T-helper 9 cell (primary cell): Measurements from ENCODE around the gene LIMS2.

Source experiments
- DNase-seq: peaks from one replicate; pipeline ENCODE4 v3.0.0-alpha.2; 2020

The LIMS2 gene

DNA sequence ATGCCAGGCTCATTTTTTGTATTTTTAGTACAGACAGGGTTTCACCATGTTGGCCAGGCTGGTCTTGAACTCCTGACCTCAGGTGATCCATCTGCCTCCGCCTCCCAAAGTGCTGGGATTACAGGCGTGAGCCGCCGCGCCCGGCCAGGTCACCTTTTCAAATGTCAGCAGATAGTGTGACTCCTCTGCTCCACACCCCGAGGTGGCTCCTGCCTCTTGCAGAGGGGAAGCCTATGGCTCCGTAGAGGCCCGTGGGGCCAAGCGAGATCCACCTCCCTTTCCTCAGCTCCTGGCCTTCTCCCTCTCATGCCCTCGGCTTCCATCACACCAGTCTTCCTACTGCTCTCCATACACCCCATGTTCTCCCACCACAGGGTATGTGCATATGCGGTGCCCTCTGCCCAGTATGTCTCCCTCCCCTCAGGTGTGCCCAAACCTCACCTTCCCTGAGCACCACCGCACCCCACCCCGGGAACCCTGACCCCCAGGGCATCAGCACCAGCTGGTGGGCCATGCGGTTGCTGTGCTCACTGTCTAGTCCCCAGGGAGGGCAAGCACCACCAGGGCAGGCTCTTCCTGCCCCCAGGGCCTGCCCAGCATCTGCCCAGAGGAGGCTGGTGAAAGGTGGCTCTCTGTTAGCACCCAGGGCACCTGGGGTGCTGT, 18.6 kb downstream of the LIMS2 start:
- no peak for DNase-seq

DNA sequence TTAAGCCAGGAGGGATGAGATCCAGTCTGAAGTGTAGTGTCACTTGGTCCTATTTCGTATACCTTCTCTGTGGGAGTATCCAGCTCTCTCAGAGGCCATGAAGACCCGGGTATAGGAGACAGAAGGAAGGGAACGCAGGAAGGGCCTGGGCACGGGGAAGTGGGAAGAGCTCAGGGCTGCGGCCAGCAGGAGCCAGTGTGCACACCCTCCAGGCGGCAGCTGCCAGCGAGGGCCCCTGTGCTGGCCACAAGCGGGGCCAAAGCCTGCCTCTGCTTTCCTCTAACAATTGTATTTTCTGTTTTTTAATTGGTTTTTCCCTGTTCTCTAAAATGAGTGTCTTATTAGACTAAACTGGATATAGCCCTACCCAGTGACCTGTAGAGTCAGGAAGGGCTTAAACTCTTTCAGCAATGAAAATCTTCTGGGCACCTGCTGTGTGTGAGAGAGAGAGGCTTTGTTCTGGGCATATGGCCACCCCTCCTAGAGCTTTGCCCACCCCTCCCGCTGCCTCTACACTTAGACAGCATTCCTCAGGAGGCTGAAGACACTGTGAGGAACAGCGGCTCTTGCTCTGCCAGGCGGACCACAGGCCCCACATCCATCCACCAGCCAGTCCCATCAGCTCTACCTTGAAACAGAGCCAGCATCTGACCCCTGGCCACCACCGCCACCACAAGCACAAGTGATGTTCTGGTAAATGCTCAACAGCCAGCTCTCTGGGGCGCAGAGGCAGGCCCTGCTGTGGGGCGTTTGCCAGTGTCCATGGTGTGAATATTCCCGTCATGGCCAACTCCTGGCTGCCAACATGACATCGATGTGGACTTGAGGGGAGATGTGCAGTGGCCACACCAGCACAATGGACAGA, 19.9 kb downstream of the LIMS2 start:
- no peak for DNase-seq

DNA sequence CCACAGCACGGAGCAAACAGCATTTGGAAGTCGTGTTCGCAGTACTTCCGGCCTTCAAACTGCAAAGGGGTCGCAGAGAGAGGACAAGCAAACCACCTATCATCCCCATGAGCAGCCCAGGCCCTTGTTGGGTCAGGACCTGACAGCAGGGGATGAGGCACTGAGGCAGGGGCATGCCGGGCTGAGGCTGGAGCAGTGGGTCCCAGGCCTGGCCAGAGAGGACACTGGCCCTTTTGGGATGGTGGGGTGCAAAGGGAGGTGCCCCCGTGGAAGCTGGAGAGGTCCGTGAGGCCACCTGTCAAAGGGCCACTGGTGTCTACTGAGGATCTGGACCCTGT, 20.5 kb downstream of the LIMS2 start:
- DNase-seq, result no peak

DNA sequence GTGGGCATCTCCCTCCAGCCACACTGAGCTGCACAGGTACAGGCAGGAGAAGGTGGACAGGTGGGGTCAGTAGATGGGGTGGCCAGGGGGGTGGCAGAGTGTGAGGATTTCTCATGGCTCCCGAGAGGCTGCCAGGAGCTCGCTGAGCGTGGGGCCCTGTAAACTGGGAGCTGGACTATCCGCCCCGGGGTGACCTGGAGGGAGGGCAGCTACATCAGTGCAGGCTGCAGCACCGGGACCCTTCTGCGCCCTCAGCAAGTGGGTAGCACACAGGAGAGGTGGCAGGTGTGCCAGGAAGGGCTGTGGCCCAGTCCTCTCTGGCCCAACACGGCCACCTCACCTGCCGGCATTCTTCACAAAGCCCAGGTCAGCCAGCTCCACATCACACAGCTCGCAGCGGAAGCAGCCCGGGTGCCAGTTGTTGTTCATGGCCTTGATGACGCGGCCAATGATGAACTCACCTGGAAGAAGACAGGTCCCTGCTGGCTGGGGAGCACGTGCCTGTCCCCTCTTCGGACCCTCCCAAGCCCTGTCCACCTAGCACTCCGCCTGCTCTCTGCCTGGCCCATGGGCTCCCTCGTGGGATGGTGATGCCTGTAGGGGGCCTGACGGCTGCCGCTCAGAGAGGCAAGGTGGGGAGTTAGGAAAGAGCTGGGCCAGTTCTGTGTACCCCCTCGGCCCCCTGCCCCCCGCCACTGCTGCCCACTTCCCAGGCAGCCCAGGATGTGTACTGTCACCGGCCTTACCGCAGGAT, 21.1 kb downstream of the LIMS2 start:
- no peak for DNase-seq

DNA sequence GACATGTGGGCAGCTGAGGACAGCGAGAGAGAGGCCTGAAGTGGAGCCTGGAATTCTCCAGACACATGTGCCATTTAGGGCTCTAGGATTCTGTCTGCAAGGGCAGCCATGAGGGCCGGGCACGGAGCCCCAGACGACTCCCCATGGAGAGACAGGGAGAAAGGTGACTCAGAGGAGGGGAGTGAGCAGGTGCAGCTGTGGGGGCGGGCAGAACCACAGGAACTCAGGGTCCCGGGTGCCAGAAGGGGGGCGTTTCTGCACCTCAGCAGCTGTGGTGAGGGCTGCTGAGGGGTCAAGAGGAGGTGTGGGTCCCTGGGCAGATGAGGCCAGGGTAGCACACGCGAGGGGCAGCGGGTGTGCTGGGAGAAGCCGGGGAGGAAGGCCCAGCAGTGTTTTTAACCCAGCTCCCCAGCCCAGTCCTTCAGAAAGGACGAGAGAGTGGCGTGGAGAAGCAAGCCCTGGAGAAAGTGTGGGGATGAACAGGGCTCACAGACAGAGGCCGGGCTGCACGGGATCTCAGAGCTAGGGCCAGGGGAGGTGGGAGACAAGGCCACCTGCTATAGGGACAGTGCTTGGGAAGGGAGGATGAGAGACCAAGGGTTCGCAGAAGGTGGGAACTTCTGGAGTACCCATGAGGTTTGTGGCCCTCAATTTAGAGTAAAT, 21.8 kb downstream of the LIMS2 start:
- no peak for DNase-seq

DNA sequence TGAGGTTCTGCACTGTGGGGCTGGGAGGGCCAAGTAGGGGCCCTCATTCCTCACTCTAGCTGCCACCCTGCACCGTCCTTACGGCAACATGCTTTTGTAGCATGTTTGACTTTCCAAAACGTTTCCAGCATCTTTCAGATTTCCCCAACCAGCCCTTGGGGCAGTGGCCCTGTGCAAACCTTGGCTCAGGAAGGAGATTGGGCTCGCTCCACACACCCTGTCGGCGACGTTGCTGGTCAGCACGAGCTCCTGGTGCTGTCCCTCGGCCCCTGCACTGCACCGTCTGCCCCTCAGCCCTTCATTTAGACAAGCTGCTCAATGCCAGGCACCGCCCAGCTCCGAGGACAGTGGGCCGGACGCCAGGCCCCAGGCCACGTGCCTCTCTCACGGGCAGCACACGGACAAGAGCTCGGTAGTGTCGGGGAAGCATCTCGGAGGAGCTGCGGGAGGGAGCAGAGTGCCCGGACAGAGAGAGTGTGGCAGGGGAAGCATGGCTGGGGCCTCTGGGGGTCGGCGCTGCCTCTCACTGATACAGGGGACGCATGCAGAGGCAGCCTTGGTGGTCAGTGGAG, 22.5 kb downstream of the LIMS2 start:
- no peak for DNase-seq

DNA sequence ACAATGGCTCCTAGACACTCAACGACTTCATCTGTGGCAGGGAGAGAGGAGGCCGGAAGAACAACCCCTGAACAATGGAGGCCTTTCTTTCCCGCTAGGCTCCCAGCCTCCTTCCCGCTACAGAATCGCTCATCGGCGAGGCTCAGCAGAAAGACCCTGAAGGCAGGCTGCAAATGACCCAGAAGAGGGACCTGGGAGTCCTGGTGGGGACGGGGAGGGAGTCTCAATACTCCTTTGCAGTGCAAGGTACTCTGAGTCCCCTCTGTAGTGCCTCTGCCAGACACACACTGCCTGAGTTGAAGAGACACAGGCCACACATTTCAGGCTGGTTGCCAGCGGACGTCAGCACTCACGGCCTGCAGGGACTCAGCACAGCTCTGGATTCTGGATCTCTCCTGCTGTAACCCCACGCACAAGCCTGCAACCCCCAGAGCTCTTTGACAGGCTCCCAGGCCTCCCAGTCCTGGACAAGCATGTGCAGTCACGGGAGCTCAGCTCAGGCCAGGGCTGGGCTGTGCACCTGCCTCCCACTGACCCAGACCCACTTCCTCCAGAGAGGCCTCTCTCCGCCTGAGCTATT, 23.3 kb downstream of the LIMS2 start:
- no peak for DNase-seq

DNA sequence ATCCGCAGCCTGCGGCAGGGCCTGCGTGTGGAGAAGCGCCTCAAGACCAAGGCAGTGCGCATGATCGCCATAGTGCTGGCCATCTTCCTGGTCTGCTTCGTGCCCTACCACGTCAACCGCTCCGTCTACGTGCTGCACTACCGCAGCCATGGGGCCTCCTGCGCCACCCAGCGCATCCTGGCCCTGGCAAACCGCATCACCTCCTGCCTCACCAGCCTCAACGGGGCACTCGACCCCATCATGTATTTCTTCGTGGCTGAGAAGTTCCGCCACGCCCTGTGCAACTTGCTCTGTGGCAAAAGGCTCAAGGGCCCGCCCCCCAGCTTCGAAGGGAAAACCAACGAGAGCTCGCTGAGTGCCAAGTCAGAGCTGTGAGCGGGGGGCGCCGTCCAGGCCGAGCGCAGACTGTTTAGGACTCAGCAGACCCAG, 23.9 kb downstream of the LIMS2 start:
- DNase-seq, result no peak

DNA sequence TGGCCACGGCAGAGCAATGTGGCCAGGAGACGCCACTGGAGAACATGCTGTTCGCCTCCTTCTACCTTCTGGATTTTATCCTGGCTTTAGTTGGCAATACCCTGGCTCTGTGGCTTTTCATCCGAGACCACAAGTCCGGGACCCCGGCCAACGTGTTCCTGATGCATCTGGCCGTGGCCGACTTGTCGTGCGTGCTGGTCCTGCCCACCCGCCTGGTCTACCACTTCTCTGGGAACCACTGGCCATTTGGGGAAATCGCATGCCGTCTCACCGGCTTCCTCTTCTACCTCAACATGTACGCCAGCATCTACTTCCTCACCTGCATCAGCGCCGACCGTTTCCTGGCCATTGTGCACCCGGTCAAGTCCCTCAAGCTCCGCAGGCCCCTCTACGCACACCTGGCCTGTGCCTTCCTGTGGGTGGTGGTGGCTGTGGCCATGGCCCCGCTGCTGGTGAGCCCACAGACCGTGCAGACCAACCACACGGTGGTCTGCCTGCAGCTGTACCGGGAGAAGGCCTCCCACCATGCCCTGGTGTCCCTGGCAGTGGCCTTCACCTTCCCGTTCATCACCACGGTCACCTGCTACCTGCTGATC, 24.4 kb downstream of the LIMS2 start:
- no peak for DNase-seq

DNA sequence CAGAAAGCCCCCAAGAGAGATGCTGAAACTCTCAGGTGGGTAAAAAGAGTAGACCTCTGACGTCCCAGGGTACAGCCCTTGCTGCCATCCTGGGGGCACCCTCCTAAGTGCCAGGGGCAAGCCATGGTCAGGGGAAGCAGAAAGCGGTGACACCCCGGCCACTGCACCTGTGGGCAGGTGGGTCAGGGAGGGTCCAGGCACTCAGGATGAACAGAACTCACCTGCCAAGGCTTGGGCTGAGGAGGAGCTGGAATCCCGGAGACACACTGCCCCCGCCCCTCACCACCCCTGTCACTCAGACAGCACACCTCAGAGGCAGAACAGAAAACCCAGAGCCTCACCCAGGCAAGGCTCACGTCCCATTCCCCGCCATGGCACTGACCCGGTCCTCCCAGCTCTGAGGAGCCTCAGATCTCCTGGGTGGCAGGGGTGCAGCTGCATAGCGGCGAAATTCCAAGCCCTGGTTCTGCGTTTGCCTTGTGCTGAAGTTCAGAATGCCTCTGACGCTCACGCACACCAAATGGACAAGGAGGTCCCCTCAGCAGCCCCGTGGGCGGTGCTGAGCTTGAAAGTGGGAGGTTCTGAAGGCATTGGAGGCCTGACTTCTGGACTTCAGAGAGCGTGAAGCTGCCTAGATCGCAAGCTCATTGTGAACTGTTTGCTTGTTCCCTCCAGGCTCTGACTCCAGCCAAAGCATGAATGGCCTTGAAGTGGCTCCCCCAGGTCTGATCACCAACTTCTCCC, 25.1 kb downstream of the LIMS2 start:
- no peak for DNase-seq

DNA sequence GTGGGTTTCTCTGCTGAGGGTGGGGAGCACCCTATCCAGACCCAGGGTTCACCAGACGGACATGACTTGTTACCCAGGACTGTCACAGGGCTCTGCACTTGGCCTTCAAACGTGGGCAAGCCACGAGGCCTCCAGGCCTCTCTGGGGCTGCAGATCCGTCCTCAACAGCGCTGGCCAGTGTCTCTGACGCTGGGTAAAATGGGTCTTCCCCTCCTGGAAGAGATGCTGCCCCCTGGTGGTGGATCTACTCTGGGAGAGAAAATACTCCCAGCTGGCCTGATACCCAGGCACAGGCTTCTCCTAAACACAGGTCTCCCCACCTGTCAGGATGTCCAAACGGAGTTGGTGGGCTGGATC, 25.7 kb downstream of the LIMS2 start:
- DNase-seq, result peak; percentile 87

DNA sequence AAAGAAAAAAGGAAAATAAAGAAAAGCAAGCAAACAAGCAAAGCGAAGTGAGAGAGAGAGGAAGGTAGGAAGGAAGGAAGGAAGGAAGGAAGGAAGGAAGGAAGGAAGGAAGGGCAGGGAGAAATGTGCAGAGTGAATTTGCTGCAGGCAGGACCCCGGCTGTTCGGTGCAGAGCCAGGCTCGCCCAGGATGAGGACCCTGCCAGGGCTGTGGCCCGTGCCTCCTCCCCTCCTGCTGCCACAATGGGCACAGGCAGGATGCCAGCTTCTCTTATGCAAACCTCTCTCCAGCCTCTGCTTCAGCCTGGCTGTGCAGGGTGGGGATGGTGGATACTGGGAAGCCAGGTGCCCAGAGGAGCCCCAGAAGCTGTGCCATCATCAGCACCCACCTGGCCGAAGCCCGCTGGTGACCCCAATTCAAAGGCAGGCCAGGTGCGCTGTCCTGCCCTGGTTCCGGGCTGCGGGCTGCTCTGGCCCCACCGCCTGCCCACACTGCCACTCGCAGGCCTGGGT, 26.2 kb downstream of the LIMS2 start:
- DNase-seq, result no peak

DNA sequence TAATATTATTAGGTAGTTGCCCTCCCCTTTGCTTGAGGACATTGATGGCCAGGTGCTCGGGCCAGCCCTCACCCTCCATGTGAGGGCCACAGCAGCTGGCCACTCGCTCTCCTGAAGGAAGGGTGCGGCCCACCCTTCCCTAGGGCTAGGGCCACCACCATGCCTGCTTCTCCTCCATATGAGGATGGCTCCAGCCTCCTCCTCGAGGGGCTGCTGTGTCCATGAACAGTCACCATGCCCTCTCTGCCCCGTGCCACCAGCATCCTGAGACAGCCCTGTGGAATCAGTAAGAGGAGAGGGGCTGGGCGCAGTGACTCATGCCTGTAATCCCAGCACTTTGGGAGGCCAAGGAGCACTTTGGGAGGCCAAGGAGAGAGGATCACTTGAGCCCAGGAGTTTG, 27.0 kb downstream of the LIMS2 start:
- DNase-seq, result no peak

DNA sequence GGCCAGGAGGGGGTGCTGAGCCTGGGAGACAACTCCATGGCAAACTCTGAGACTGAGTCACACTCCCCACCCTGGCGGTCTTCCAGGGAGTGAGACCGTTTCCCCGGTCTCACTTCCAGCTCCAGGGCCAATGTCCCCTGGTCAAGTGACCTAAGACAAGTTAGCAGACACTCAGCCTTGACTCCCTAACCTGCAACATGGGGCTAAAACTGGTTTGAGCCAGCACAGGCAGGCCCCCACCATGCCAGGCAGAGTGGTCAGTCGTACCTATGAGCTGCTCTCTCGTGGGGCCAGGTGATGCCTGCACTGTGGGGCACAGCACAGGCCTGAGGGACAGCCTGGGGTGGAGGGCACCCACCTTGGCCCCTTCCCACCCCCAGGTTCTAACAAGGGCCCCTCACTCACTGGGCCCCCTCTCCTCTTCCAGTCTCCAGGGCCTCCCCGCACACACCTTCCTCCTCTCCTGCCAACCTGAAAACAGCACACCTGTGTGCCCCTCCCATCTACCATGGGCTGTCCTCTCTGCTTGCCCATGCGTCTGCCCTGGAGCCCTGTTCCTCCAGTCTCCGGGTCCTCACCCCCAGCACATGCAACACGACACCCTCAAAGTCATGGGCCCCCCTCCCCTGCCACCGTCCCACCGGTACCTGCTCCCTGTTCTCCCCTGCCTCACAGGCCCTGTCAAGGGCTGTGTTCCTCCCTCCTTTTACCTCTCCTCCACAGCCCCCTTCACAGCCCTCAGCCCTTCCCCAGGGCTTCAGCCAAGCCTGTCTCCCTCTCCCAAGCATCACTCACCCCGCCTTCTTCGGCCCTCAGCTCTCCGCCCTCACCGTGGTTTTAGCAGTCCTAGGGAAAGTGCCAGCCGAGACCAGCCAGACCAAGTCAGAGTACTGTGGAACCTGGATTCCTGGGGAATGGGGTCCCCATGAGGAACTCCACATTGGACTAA, 27.8 kb downstream of the LIMS2 start:
- DNase-seq, result no peak

DNA sequence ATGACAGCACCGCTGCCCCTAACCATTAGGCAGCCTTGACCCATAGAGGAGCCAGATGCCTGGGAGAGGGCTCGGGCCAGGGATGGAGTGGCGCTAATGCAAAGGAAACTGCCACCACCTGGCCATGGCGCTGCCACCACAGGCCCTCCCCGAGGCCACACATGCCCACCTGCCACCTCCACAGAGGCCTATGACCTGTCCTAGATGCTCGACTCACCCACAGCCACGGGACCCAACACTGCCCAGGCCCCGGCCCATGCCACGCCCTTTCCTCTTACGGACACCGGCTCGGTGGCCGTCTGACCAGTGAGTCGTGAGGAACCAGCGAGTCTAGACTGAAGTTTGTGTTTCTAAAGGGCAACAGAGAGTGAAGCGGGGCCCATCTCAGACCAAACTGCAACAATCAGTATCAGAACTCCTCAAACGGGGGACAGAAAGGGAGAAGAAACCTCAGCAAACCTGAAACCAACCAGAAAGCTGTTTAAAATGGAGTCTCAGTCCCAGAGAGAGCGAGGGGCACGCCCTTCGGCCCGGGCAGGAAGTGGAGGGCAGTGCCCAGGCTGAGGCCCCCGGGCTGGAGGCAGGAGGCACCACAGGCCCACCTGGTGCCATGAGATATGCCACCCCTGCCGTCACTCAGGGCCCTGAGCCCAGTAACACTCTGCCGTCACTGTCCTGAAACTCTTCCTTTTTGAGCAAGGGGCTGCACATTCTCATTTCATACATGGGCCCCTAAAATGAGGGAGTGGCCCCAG, 28.7 kb downstream of the LIMS2 start:
- no peak for DNase-seq

DNA sequence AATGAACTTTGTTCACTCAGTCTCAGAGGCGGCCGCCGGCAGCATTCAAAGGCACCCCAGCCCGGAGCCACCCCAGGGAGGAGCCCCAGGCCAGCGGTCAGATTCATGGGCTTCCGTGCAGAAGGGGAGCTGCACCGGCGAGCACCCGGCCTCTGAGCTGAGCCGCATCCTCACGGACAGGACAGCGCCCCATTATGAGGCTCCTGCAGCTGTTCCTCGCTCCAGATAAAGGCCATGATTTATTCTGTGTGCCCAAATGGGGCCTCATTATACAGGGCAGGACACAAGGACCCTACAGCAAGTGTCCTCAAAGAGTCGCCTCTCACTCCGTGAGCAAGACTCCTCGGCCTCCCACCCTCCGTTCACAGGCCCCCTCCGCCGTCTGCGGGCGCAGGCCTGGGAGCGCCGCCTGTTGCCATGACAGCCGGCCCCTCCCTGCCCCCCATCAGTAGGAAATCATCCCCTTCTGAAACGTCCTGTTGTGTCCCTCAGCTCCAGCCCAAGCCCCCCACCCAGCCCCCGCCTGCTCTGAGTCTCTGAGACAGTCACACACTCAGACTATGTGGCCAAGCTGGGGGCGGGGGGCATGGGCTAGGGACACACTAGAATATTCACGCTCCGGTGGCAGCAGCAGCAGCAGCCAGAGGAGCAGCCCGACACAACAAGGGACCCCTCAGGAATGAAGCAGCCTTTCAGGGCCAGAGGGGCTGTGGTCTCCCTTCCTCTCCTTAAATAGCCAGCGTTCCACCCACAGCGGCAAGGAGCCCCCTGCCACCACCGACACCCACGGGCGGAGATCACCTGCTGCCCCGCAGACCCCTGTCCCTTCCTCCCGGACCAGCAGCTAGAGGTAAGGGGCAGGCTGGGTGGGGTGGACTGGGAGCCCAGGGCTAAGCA, 29.7 kb downstream of the LIMS2 start, which contains the start of gene GPR17:
Gene GPR17 (plus strand): TSS at position 759 of the 897 bp plus-strand sequence. CDS start 4,583 bp downstream, outside the sequence.
- DNase-seq, result no peak

DNA sequence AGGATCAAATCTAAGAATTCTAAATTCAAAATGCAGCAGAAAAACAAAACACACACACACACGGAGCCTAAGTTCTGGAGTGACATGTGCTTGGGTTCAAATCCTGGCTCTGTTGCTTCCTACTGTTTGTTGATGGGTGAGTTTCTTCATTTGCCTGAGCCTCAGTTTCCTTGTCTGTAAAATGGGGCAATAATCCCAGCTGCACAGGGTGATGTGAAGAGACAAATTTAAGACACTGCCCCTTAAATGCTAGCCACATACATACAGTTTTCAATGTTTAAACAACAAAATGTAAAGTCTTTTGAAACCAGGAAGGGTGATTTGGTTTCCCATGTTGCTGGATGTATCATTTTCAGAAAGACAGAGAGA, 30.3 kb downstream of the LIMS2 start:
- DNase-seq, result no peak
